NCI-H2107 treated with DMSO at 0.1 percent for 48 hours (cell line): ENCODE measurements around the gene EDEM3.
A peak's percentile ranks its signal among the peaks of the same experiment; 100 is the strongest.
"Not testable (repeated sequence)": the region's sequence is repeated elsewhere in the genome, so short reads cannot be mapped to it uniquely, and the experiment has no call there.

ENCODE experiments used
- DNase-seq: peaks from one replicate; lab custom pipeline; 2025; ENCODE audit not compliant: unreplicated experiment; lab: John Stamatoyannopoulos, UW

Gene EDEM3

DNA sequence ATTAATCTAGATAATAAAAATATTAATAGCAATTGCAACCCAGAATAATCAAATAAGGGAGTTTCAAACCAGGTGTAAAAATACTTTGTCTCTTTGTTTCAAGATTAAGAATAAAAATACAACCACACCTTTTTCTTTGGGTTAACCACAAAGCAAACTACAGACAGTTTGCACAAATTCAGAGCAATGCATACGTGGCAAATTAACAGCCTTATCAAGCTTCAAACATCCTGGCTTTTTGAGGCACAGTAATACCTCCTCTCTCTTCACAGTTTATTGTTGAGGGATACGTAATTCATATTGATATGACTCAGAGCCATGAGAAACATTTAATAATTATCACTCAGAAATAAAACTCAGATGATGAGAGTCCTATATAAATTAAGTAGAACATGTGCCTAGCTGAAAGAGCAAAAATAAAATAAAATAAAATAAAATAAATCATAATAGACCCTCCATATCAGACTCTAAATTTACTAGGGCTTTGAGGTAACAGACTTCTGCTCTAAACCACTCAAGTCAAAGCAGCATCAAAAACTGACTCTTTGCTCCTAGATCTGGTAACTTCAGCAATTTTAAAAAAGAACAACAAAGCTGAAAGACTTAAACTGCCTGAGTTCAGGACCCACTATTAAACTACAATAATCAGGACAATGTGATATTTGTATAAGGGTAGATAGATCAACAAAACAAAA lies 11.4 kb downstream of the EDEM3 start:
- no peak for DNase-seq

DNA sequence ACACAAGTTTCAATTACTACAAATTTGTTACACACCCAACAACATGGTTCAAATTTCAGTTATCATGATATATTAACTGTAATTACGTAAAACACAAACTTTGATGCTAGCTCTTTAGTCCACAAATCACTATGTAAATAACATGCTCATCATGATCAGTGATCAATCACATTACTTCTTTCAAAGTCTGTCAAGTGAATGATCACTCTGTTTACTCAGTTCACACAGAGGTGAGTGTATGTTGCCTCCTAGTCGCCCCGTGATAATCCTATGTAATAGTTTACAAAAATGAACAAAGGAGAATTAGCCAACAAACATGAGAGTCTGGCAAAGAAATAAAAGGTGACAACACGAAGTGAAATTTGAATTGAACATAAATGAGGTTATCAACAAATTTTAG lies 14.3 kb downstream of the EDEM3 start:
- no peak for DNase-seq

DNA sequence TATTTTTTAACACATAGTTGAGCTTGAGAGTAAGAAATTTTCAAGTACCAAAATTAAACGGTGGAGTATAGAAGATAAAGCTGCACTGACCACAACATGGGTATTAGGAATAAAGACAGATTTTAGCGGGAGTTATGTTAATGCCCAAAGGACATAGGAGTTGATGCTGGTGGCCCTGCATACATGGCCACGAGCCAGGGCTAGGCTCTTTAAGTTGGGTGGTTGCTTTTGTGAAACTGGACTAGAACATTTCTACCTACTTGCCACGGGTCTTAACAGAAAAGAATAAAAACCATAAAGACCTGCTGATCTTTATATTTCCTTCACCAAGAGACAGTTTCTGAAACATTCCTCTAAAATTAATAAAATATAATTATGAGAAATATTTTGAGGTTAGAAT lies 14.9 kb downstream of the EDEM3 start:
- no peak for DNase-seq

DNA sequence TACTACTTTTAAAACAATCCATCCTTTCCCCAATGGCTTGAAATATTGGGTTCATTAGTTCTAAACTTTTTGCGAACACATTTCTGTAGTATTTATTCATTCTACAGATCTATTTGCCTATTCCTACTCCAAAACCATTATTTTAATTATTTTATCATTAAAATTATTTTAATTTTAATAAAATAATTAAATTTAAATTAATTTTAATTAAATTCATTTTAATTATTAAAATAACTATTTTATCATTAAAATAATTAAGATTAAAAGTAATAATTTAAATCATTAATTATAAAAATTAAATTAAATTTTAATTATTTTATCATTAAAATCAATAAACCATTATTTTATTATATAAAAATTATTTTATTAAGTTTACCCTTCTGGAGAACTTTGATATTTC lies 15.6 kb downstream of the EDEM3 start:
- no peak for DNase-seq

DNA sequence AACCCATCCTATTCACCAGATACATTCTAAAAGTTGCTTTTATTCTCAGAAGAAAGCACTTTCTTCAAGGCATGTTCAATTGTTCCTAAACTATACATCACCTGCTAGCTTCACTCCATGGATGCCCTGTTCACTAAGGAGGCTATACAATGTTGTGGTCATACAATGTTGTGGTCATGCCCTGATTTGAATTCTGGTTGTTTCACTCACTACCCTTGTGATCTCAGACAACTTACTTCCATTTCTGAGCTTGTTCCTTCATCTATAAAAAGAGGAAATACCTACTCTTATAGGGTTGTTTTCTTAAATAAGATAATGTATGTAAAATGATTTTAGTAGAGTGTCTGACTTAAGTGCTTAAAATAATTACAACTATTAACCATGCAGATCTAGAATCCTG lies 19.7 kb downstream of the EDEM3 start:
- DNase-seq, result no peak

DNA sequence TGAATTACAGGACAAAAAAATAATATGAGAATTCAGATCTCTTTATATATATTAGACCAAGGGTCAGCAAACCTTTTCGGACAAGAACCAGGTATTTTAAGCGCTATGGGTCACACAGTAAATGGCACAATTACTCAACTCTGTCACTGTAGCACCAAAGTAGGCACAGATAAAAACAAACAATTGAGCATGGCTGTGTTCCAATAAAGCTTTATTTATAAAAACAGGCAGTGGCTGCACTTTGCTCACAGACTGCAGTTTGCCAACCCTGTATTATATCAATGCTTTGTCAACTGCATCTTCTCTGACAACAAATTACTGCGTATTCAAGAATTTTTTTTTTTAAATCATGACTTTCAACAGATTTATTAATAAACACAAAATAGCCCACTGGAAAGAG lies 29.8 kb downstream of the EDEM3 start:
- DNase-seq, result no peak

DNA sequence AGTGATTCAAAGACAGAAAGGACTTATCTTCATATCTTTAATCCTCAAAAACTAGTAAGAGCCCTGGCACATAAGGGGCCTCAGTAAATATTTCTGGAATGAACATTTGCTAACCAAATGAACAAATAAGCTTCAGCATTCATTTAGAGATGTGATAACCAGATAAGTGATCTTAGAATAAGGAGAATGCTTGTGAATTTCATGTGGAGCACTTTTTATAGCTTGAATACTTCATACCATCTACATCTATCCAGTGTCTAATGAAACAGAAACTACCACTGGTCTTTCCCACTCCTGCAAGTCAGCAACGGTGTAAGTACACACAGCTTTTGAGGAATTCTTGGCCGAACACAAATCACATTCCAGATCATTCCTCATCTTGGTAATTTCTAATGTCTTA lies 38.5 kb downstream of the EDEM3 start:
- no peak for DNase-seq

DNA sequence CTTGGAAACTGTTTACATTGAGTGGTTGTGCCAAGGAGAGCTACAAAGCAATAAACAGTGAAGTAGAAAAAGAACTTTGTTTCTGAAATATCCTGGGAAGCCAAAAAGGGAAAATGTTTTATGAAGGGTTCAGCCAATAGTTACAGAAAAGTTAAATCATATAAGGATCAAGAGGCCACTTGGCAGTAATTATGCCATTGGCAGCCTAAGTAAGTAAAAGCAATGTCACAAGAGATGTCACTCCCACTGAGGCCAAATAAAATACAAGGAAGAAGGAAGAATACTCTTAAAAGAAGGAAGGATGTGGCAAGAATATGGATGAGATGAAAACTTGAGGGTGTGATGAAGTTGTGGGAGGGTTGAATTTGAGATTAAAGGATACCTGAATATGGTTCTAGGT lies 45.2 kb downstream of the EDEM3 start:
- no peak for DNase-seq

DNA sequence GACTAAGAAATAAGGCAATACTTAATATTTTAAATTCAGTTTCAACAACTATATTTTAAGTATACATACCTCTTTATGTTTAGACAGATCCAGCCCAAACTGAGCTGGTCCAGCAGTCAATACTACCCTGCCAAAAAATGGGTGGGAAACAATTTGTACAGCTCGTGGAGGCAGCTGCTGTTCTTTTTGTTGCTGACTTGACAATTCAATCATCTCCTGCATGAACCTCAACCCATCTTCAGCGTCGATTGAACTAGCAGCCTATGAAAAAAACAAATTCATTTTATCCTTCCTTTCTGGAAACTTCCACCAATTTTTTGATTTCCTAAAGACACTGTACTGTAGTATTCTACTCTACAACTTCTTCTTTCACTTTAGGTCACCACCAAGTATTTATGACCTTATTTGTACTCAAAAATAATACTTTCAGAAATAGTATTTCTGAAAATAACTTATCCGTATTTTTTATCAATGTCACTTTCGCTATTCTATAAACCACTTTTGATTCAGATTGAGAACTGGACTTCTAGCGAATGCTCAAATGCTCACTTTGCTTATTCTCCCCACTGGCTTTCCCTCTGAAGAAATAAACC lies 46.5 kb downstream of the EDEM3 start:
- DNase-seq, result no peak

DNA sequence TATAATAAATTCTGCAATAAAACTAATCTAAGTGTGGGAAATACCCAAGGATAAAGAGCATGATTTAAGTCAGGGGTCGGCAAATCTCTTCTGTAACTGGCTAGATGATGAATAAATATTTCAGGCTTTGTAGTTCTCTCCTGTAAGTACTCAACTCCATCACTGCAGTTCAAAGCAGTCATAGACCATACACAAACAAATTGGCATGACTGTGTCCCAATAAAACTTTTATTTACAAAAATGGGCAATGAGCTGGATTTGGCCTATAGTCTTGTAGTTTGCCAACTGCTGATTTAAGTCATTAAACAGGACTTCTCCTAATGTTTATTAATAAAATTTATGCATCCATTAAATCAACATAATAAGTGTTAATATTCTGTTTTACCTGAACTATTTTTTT lies 49.4 kb downstream of the EDEM3 start:
- DNase-seq, result no peak

DNA sequence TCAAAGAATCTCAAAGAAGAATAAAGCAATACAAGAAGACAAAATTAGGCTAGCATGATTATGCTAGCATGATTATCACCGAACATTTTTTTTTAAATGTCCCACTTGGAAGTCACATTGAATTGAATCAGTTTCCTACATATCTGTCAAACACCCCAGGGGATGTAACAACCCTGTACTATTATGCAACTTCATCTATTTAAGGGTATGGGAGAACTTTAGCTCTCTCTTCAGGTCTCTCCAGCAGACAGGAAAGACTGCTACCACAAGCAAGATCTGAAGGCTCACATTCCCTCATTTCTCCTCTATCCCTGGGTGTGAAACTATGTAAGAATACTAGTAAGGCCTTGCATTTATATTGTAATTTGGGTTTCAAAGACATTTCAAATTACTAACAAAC lies 52.8 kb downstream of the EDEM3 start:
- DNase-seq, result no peak

DNA sequence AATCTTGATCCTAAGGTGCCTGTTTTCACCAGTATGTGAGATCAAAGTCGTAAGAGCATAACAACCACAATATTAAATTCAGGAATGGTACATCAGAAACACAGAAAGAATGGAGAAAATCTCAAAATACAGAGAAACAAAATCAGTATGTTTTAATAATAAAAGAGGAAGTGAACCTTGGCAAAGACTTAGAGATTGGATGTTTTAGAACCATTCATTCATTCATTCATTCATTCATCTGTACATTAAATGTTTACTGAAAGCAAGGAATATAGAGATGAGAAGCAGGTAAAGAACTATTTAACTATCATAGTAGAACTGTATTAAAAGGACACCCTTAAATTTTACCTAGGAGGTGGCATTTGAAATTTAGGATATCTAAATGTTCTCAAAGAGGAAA lies 55.7 kb downstream of the EDEM3 start:
- DNase-seq, result no peak

DNA sequence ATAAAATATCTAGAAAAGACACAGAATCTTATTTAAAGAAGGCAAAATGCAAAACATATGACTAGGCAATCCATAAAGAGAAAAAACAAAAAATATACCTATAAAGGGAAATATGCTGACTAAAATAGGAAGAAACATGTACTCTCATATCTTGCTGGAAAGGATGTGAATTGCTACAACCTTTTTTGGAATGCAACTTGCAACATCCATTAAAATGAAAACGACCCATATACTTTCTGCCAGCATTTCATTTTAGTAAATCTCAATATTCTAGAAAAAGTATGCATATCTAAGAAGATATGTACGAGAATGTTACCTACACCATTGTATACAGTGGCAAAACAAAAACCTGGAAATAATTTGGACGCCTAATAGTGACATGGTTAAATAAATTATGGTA lies 56.6 kb downstream of the EDEM3 start:
- no peak for DNase-seq

DNA sequence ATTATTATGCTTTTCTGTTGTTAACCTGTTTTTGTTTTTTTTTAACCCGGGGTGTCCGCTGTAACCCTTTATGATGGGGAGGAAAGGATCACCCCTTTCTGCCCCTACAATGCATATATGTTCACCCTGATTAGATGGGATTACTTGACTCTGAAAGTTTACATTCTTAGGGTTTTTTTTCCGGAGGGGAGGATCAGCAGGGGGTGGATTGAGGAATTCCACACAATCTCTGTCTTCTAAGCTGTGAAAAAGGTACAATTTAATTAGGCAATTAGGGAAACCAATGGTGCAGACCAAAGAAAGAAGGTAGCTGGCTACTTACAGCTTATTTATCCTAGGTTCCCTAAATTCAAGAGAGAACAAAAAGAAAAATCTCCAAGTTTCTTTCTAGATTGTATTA lies 58.3 kb downstream of the EDEM3 start:
- no peak for DNase-seq

DNA sequence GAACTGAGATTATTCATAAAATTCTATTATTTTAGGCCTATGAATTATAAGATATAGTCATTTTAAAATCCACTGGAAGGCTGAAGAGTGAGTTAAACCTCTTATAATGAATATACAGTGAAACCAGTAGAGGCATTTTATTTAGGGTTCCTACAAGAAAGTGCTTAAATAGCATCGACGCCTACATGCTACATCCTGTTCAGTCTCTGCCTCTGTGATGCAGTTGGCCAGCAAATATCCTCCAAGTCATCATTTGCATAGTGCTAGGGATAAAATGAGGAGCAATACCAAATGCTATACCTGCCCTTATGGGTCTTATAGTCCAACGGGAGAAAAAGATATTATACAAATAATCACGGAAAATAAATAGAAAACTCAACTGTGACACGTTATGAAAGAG lies 59.6 kb downstream of the EDEM3 start:
- DNase-seq, result no peak

DNA sequence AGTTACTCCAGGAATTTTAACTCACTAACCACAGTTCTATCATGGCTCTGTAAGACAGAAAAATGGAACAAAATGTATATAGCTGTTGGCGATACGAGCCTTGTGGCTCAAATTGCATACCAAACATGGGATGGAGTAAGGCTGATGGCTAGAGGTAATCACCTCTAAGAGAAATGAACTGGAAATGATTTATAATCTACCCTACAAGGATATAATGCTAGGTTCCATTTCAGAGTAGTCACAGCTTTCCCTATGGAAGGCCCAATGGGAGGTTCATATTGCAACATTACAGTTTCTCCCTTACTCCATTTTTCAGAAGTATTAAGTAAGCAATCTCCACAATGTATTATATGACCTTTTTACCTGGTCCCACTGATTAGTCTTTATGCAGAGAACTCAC lies 61.6 kb downstream of the EDEM3 start:
- no peak for DNase-seq

DNA sequence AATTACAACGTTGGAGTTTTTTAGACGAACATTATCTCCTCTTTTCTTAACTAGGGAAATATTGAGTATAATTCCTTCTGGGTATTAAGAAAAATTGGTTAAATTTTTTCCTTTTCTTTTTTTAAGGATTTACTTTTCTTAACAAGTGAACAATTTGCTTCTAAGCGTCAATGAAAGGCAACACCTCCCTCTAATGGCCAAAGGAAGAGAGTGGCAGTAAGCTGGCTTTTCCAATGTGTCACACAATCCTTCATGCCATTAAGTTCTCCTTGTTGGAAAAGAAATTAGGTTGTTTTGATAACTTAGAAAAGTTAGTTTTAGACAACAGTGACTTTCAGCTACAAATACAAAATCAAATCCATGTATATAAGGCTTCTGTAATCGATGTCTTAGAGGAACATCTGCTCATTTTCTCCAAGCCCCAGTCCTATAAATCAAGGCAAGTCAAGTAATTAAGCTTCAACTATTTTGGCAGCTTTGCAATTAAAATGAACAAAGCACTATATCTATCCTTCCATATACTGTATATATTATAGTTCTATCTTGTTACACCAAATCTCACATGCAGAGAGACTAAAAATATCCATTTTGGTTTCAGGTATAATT lies 62.8 kb downstream of the EDEM3 start:
- DNase-seq, result peak; percentile 29

DNA sequence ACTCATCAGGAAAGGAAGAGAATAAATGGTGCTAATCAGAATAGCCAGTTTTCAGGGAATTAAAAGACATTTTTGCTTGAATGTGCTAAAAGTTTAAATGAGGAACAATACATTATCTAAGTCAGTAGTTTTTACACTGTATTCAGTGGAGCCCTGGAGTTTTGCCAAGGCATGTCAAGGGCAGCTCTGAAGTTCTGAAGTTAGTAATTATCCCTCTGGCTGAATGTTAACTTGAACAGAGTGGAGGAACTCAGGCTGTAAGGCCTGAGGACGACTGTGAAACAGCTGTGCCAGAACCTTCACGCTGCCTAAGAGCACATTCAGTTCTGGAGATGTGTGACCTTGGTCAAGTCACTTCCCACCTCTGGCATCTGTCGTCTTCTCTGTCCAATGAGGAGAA lies 68.1 kb downstream of the EDEM3 start:
- no peak for DNase-seq

DNA sequence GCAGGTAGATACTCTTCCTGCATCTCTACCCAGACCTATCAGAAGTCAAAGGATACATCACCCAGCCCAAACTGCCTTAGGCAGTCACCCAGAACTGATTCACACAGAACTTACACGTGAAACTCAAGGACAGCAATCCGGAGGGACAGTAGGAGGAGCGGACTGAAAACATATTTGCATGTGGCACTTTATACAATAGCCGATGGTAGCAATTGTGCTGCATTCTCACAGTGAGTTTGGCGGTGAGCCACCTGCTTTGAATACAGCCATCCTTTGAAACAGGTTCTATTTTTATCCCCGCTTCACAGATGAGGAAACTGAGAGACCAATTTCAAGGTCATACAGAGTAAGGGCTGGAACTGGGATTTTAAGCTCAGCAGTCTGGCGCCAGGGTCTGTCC lies 69.5 kb downstream of the EDEM3 start:
- DNase-seq, result no peak

DNA sequence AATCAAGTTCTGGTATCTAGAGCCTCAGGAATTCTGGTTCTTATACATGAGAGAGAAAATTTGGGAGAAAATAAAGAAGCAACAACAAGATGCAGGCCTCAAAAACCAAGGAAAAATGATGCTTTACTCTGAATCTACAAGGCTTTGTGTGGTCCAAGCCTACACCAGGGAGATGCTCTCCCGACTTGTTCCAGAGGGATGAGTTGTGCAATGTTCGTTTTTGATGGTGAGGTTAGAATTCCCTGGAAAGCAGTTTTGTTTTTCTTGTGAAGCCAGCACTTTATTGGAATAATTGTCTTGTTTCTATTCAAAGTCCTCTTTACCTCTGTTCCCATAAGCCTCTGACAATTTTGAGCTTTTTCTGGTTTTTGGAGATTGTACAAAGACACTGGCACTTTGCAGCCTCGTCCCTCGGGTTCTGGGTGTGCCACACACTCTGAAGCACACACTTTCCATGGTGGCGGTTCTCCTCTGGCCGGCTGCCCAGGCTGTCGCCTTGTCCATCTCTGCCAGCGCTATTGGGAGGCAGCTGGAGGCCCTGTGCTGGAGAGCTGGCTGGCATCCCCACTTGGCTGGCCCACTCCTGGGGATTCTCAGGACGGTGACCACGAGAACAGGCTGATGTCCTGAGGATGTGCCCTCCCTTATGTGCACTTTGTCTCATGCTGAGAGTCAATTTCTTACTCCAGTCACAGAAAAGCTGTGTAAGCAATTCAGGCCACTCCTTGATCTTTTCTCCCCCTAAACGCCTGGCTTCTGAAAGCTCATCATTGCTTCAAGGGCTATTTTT lies 70.2 kb downstream of the EDEM3 start:
- no peak for DNase-seq

DNA sequence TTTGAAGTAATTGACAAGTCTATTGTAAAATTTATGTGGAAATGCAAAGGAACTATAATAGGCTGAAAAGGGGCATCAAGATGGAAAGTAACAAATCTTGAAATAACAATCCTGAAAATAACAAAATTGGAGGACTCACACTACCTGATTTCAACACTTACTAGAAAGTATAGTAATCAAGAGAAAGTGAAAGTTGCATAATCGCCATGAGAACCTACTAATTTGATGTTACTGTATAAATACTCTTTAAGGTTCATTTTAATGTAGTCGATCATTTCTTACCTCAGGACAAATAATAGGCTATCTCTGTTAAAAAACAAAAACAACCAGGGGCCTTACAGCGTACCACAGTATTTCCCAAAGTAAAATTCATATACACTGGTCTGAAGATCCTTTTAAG lies 71.7 kb downstream of the EDEM3 start:
- DNase-seq, result no peak

DNA sequence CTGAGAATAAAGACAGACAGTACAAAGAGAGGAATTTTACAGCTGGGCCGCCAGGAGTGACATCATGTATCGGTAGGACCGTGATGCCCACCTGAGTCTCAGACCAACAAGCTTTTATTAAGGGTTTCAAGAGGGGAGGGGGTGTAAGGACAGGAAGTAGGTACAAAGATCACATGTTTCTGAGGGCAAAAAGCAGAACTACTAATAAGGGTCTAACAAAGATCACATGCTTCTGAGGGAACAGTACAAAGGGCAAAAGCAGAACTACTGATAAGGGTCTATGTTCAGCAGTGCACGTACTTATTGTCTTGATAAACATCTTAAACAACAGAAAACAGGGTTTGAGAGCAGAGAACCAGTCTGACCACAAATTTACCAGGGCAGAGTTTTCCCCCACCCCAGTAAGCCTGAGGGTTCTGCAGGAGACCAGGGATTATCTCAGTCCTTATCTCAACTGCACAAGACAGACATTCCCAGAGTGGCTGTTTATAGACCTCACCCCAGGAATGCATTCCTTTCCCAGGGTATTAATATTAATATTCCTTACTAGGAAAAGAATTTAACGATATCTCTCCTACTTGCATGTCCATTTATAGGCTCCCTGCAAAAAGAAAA lies 73.9 kb downstream of the EDEM3 start:
- DNase-seq, result not testable (repeated sequence)
